ENCODE data around the gene LRRC14B.
"Not testable (repeated sequence)": the region's sequence is repeated elsewhere in the genome, so short reads cannot be mapped to it uniquely, and the experiment has no call there.

LRRC14B gene

DNA sequence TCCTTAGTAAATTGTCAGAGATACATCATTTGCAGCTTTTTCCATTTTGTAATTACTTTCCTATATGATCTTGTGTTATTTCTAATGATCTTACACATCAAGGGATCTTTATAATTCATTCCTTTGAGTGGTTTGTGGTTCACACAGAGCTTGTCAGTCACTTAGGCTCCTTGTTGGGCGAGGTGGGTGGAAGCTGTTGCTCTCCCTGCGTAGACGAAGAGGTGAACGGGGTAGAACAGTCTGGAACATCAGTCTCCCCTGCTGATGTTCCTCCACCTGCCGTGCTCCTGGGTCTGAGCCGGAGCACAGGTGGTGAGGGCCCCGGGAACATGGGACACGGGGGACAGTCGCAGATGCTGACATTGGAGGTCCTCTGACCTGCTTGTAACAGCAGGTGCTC is 44.2 kb downstream of the LRRC14B start:
- DNase-seq (ENCODE audit: low read depth in 2 of 2, low spot score in 1 of 2): not testable (repeated sequence)

DNA sequence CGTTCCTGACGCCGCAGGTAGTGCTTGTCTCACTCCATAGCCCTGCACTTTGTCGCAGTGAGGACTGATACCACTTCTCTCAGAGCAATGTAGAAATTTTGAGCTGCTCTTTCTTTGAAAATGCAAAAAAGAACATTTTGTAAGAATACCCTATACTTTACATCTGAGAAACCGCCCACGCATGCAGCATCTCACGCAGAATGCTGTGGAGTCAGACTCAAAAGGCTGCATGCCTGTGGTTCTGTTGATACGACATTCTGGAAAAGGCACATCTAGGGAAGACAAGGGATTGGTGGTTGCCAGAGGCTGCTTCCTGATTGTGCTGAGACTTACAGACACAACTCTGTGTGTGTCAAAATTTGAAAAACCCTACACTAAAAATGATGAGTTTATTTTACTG is 46.6 kb downstream of the LRRC14B start:
- DNase-seq (ENCODE audit: low read depth in 2 of 2, low spot score in 1 of 2): not testable (repeated sequence)

DNA sequence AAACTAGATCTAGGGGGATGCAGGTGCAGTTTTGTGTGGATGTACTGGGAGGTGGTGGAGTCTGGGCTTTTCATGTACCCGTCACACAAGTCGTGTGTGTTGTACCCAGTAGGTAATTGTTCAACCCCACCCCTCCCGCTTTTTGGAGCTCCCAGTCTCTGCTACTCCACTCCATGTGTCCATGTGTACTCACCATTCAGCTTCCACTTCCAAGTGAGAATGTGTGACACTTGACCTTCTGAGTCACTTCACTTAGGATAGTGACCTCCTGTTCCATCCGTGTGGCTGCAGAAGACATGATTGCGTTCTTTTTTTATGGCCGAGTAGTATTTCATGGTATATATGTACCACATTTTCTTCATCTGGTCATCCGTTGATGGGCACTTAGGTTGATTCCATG is 49.3 kb downstream of the LRRC14B start:
- not testable (repeated sequence) for DNase-seq (ENCODE audit: low read depth in 2 of 2, low spot score in 1 of 2)

DNA sequence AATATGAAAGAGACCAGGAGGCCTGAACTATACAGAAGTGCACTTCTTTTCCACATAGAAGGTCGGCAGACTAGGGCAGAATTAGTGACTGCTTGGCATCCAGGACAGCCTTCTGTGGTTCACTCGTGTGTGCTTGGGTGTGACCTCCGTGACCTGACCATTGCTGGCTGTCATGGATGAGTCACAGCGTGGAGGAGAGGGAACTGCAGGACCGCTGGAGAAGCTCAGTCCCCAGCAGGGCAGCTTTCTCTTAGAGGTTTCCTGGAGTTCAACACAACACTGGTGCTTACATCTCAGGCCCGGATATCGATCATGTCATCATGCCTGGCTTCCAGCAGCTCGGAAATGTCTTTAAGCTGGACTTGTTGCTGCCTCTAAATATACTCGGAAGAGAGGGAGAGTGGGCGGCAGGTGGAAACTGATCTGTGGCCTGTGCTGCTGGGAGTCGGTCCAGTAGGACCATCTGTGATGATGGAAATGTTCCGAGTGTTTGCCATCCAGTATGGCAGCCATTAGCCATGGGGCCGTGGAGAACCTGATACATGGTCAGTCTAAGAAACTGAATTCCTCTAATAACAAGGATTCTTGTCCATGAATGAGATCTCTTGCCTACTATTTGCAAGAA is 49.9 kb downstream of the LRRC14B start:
- DNase-seq (ENCODE audit: low read depth in 2 of 2, low spot score in 1 of 2): not testable (repeated sequence)

DNA sequence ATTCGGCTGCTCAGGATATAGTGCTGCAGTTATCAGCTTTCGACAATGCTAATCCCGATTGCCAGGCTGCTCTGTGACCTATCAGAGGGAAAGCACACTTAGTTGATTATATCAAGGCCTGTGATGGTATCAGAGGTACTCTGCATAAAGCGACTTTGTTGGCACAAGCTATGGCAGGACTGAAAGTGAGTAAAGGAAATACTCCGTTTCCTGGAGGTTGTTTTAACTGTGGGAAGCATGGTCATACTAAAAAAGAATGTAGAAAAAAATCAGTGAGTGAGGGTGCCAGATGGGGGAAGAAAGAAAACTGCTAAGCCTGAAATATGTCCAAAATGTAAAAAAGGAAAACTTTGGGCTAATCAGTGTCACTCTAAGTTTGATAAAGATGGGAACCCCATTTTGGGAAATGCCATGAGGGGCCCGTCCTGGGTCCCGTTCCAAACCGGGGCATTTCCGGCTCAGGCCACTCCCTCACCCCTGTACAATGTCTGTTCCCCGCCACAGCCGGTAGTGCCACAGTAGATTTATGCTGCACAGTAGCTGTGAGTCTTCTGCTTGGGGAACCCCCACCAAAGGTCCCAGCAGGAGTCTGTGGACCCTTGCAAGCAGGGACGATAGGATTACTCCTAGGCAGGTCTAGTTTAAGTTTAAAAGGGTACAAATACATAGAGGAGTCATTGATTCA is 52.5 kb downstream of the LRRC14B start:
- not testable (repeated sequence) for DNase-seq (ENCODE audit: low read depth in 2 of 2, low spot score in 1 of 2)

DNA sequence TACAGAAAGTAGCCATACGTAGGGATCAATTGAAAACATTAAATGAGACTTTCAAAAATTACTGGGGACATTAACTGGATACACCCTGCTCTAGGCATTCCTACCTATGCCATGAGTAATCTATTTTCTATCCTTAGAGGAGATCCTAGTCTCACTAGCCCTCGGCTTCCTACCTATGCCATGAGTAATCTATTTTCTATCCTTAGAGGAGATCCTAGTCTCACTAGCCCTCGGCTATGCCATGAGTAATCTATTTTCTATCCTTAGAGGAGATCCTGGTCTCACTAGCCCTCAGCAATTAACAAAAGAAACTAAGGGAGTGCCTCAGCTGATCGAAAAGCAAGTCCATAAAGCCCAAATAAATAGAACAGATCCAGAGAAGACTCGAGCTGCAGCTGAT is 54.4 kb downstream of the LRRC14B start:
- not testable (repeated sequence) for DNase-seq (ENCODE audit: low read depth in 2 of 2, low spot score in 1 of 2)

Measured in stimulated activated CD8-positive, alpha-beta memory T cell treated with anti-CD3 and anti-CD28 coated beads, Interleukin-4, amount 100 ng/mL, for 1 hour (primary cell).